Gastrocnemius medialis (tissue), 4 donors: Measurements from ENCODE around the gene GPATCH11. TPM values are rescaled to one million over a fixed set of nuclear protein-coding genes. Genes with fewer than 3 reads are reported as not detected.

Source experiments
- ATAC-seq, 2 donors: fragments of 150-250 bp; one replicate each; pipeline ENCODE4 v1.9.1; 2016
- DNase-seq, 2 donors: peaks; one replicate each; pipeline ENCODE4 v3.0.0-alpha.2; 2019
- H3K27ac ChIP-seq, 4 donors: fragments of 200-600 bp; sonication (generic); 1 replicate in 1 of 4; 2 replicates in 3 of 4; pipeline ENCODE4 v1.5.1; 2016 to 2018; ENCODE audit warnings: mild to moderate bottlenecking in 2 of 4, moderate library complexity in 1 of 4
- H3K27me3 ChIP-seq, 3 donors: fragments of 200-600 bp; sonication (generic) in 2 of 3; 1 replicate in 1 of 3; 2 replicates in 2 of 3; pipeline versions ENCODE4 v1.5.1 to v1.6.0; 2016 to 2019; ENCODE audit warnings: mild to moderate bottlenecking in 1 of 3, moderate library complexity in 1 of 3
- H3K36me3 ChIP-seq, 2 donors: fragments of 200-600 bp; sonication (generic) in 1 of 2; one replicate each; pipeline ENCODE4 v1.5.1; 2017 to 2018
- H3K4me1 ChIP-seq, 2 donors: fragments of 200-600 bp; sonication (generic) in 1 of 2; one replicate each; pipeline ENCODE4 v1.5.1; 2016 to 2017; ENCODE audit warnings: mild to moderate bottlenecking in 2 of 2
- H3K4me3 ChIP-seq, 4 donors: fragments of 200-600 bp; sonication (generic) in 3 of 4; 1 replicate in 1 of 4; 2 replicates in 3 of 4; pipeline ENCODE4 v1.5.1; 2016 to 2019; ENCODE audit warnings: mild to moderate bottlenecking in 2 of 4
- H3K9me3 ChIP-seq, 3 donors: fragments of 200-600 bp; sonication (generic) in 2 of 3; 1 replicate in 1 of 3; 2 replicates in 2 of 3; pipeline ENCODE4 v1.5.1; 2016 to 2019
- CTCF ChIP-seq, 5 experiments: fragments of 450-650 bp in 3 of 5; fragments of 200-600 bp in 2 of 5; sonication (generic) in 2 of 5; IDR thresholded peaks in 4 of 5; conservative IDR thresholded peaks in 1 of 5; 1 replicate in 4 of 5; 2 replicates in 1 of 5; pipeline ENCODE4 v1.5.1; 2016 to 2019; ENCODE audit warnings: antibody characterized with exemption in 5 of 5, mild to moderate bottlenecking in 3 of 5, moderate library complexity in 3 of 5
- POLR2A ChIP-seq, 2 donors: fragments of 450-650 bp; IDR thresholded peaks; one replicate each; pipeline ENCODE4 v1.6.1; 2017; ENCODE audit warnings: antibody characterized with exemption in 2 of 2, mild to moderate bottlenecking in 2 of 2, moderate library complexity in 2 of 2
- in situ Hi-C, 4 donors: fragments of 200-750 bp; cut with MboI; loops; one replicate each; pipeline versions ENCODE4 v1.15.0 to v1.8.0; 2017; ENCODE audit warnings: low sequenced_read_pairs in 4 of 4
- intact Hi-C: fragments of 100-400 bp; cut with DNase I; formaldehyde crosslinking; loops from one replicate; pipeline ENCODE4 v1.15.1; 2023; ENCODE audit warnings: low total_unique reads
- total RNA-seq, 4 donors: library from RNA; depleted of rRNA; stranded (reverse); fragments of >200 nt; gene quantifications; one replicate each; pipeline versions ENCODE4 v1.1.0 to v1.2.3, GENCODE V29; 2016

The GPATCH11 gene
- total RNA-seq, 4 donors from 2014 or later: 2.5 to 3.7 (median 3.0) TPM

DNA sequence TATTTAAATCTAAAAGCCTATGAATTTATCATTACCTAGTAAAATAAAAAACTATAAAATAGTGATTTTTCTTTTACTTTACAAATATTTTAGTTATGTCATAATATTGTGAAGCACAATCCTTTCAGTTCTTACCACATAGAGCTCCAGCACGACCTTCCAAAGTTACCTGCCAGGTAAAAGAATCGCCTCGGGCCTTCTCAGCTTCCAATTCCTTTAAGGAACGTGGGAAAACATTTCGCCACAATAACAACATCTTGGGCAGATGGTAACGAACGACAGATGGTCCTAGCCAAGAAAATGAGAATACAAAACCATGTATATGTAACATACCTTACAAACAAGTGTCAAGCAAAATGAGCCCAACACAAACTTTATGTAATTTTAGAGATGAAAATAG lies 23.9 kb upstream of the GPATCH11 start:
- ATAC-seq: no peak
- H3K36me3 ChIP-seq: peaks cover under 1 to 84% of the 10 kb centered on the region in 2 donors

GRCh38 chr2:37061013-37061711 lies 23.2 kb upstream of the GPATCH11 start:
- Histone ChIP-seq H3K4me1 (no peaks in the 10 kb centered on the region), H3K27ac (no peak overlapping the region), H3K36me3 (peaks cover 0 to 81% of the 10 kb centered on the region in 2 donors), H3K27me3 (no peaks in the 10 kb centered on the region), H3K4me3 (no peak overlapping the region), H3K9me3 (no peaks in the 10 kb centered on the region)
- ATAC-seq: no peak
- intact Hi-C loops: no loop called here
- no peak for TF ChIP-seq POLR2A (IDR thresholded peaks at IDR 0.05)
- TF ChIP-seq CTCF (IDR thresholded peaks at IDR 0.05 in 4 of 5, conservative IDR thresholded peaks at IDR 0.05 in 1 of 5): no peak
- no peak for DNase-seq
- in situ Hi-C loops: no loop called here

More for the DNA sequence above, 23.9 kb upstream of the GPATCH11 start:
- Histone ChIP-seq H3K27ac (no peak overlapping the region), H3K4me1 (no peaks in the 10 kb centered on the region), H3K27me3 (no peaks in the 10 kb centered on the region), H3K4me3 (no peak overlapping the region), H3K9me3 (no peaks in the 10 kb centered on the region)
- in situ Hi-C loops (no loop called here), intact Hi-C loops (no loop called here)
- no peak for TF ChIP-seq POLR2A (IDR thresholded peaks at IDR 0.05)
- no peak for TF ChIP-seq CTCF (IDR thresholded peaks at IDR 0.05 in 4 of 5, conservative IDR thresholded peaks at IDR 0.05 in 1 of 5)
- DNase-seq: no peak

GRCh38 chr2:37061776-37062175 lies 22.5 kb upstream of the GPATCH11 start:
- Histone ChIP-seq H3K9me3 (no peaks in the 10 kb centered on the region), H3K27ac (no peak overlapping the region), H3K27me3 (no peaks in the 10 kb centered on the region), H3K4me3 (no peak overlapping the region), H3K4me1 (no peaks in the 10 kb centered on the region), H3K36me3 (peaks cover 0 to 80% of the 10 kb centered on the region in 2 donors)
- intact Hi-C loops (no loop called here), in situ Hi-C loops (no loop called here)
- DNase-seq (no peak), ATAC-seq (no peak)
- no peak for TF ChIP-seq CTCF (IDR thresholded peaks at IDR 0.05 in 4 of 5, conservative IDR thresholded peaks at IDR 0.05 in 1 of 5)
- no peak for TF ChIP-seq POLR2A (IDR thresholded peaks at IDR 0.05)

GRCh38 chr2:37068686-37069085 lies 15.6 kb upstream of the GPATCH11 start:
- Histone ChIP-seq H3K9me3 (no peaks in the 10 kb centered on the region), H3K4me1 (peaks cover 0 to 7% of the 10 kb centered on the region in 2 donors), H3K27ac (no peak overlapping the region), H3K36me3 (peaks cover 0 to 67% of the 10 kb centered on the region in 2 donors), H3K27me3 (no peaks in the 10 kb centered on the region), H3K4me3 (no peak overlapping the region)
- TF ChIP-seq CTCF (IDR thresholded peaks at IDR 0.05 in 4 of 5, conservative IDR thresholded peaks at IDR 0.05 in 1 of 5): no peak
- no peak for TF ChIP-seq POLR2A (IDR thresholded peaks at IDR 0.05)
- intact Hi-C loops (no loop called here), in situ Hi-C loops (no loop called here)
- ATAC-seq (no peak), DNase-seq (no peak)
